ENCODE data around the gene PURA. TPM values are rescaled to one million over a fixed set of nuclear protein-coding genes. Genes with fewer than 3 reads are reported as not detected.

Gene PURA
- total and polyA plus RNA-seq, 2 donors (not counting 3 experiments of a cell fraction or from before 2014, with no cell fraction given) = 1.3 to 8.2 TPM

GRCh38 chr5:140130949-140131733 is 17.2 kb downstream of the PURA start:
- no peak for DNase-seq (ENCODE audit: low read depth, low spot score)
- H2AFZ ChIP-seq (ENCODE audit: low read depth, low read length) = no peak overlapping the region
- peaks cover 14% of the 10 kb centered on the region for H3K4me1 ChIP-seq (ENCODE audit: control insufficient read depth, extremely low read depth, insufficient read depth, low read length)
- intact Hi-C loops (cut with micrococcal nuclease) (no loop called here), dilution Hi-C loops (cut with MboI; ENCODE audit: extremely low pct_ligation_motif_present, low sequenced_read_pairs) (no loop called here)
- no peak for TF ChIP-seq GATA2 (IDR thresholded peaks at IDR 0.05; ENCODE audit: insufficient read depth, insufficient read length, low read depth, low read length)
- TF ChIP-seq JUN (IDR thresholded peaks at IDR 0.05; ENCODE audit: borderline replicate concordance, insufficient read depth, insufficient read length, low read depth) = no peak
- TF ChIP-seq CTCF (IDR thresholded peaks at IDR 0.05; ENCODE audit: extremely low read depth in 1 of 2, insufficient read depth in 1 of 2, low read depth in 1 of 2, low read length in 2 of 2) = no peak
- no peak overlapping the region for H3K9ac ChIP-seq (replicated peaks; ENCODE audit: extremely low read depth, insufficient read depth, low read length)
- no peak overlapping the region for H3K4me3 ChIP-seq (replicated peaks in 1 of 3; ENCODE audit: insufficient read depth in 1 of 3, low read depth in 1 of 3, low read length in 3 of 3)
- no peak overlapping the region for H3K27ac ChIP-seq (ENCODE audit: insufficient read depth, low read depth, low read length)
- no peak for FAIRE-seq
- H3K9me3 ChIP-seq (replicated peaks; ENCODE audit: control insufficient read depth, insufficient read depth, low read length) = no peaks in the 10 kb centered on the region
- ChIA-PET CTCF (interaction anchor here (1.1 to 4.3 kb wide), 6 partner anchors 8 to 58 kb away, joined by 5 to 26 read pairs (median 16); no protein-coding TSS in a partner anchor), POLR2A (no interaction called here)
- no peaks in the 10 kb centered on the region for H4K20me1 ChIP-seq (replicated peaks; ENCODE audit: control insufficient read depth, extremely low read depth, insufficient read depth, low read length)
- no peaks in the 10 kb centered on the region for H3K27me3 ChIP-seq (ENCODE audit: control insufficient read depth in 2 of 2, insufficient read depth in 2 of 2, low read length in 2 of 2)
- H3K79me2 ChIP-seq (ENCODE audit: control insufficient read depth, insufficient read depth, low read length) = no peaks in the 10 kb centered on the region
- no peaks in the 10 kb centered on the region for H3K9me1 ChIP-seq (replicated peaks; ENCODE audit: control insufficient read depth, extremely low read depth, insufficient read depth, low read length)
- no peaks in the 10 kb centered on the region for H3K36me3 ChIP-seq (ENCODE audit: control insufficient read depth in 2 of 2, extremely low read depth in 1 of 2, insufficient read depth in 2 of 2, low read length in 2 of 2)
- BruUV-seq (replicated peaks) = no TSS peak
- no peak overlapping the region for H3K4me2 ChIP-seq (ENCODE audit: insufficient read depth, low read length)

- ChIA-PET CTCF (interaction anchor here (0.8 to 4.3 kb wide), 9 partner anchors 9 to 345 kb away, joined by 3 to 26 read pairs (median 9); partner anchors contain the start of gene PURA), POLR2A (no interaction called here)
- TF ChIP-seq MYC (IDR thresholded peaks at IDR 0.05; ENCODE audit: low read depth, low read length) = no peak
- TF ChIP-seq FOS (IDR thresholded peaks at IDR 0.05; ENCODE audit: borderline replicate concordance, insufficient read depth, low read length) = peak; percentile 83
- peak overlapping the region; percentile 44 for H2AFZ ChIP-seq (ENCODE audit: low read depth, low read length)
- DNase-seq (ENCODE audit: low read depth, low spot score) (peak; percentile 71), FAIRE-seq (peak; percentile 93)
- no peaks in the 10 kb centered on the region for H3K9me1 ChIP-seq (replicated peaks; ENCODE audit: control insufficient read depth, extremely low read depth, insufficient read depth, low read length)
- H3K9me3 ChIP-seq (replicated peaks; ENCODE audit: control insufficient read depth, insufficient read depth, low read length) = no peaks in the 10 kb centered on the region
- no peaks in the 10 kb centered on the region for H3K27me3 ChIP-seq (ENCODE audit: control insufficient read depth in 2 of 2, insufficient read depth in 2 of 2, low read length in 2 of 2)
- dilution Hi-C loops (cut with MboI; ENCODE audit: extremely low pct_ligation_motif_present, low sequenced_read_pairs) (no loop called here), intact Hi-C loops (cut with micrococcal nuclease) (no loop called here)
- no peaks in the 10 kb centered on the region for H3K79me2 ChIP-seq (ENCODE audit: control insufficient read depth, insufficient read depth, low read length)
- H3K4me3 ChIP-seq (replicated peaks in 1 of 3; ENCODE audit: insufficient read depth in 1 of 3, low read depth in 1 of 3, low read length in 3 of 3) = no peak overlapping the region
- no peak overlapping the region for H3K27ac ChIP-seq (ENCODE audit: insufficient read depth, low read depth, low read length)
- no peaks in the 10 kb centered on the region for H4K20me1 ChIP-seq (replicated peaks; ENCODE audit: control insufficient read depth, extremely low read depth, insufficient read depth, low read length)
- peaks cover 14% of the 10 kb centered on the region for H3K4me1 ChIP-seq (ENCODE audit: control insufficient read depth, extremely low read depth, insufficient read depth, low read length)
- H3K9ac ChIP-seq (replicated peaks; ENCODE audit: extremely low read depth, insufficient read depth, low read length) = no peak overlapping the region
- no TSS peak for BruUV-seq (replicated peaks)
- no peaks in the 10 kb centered on the region for H3K36me3 ChIP-seq (ENCODE audit: control insufficient read depth in 2 of 2, extremely low read depth in 1 of 2, insufficient read depth in 2 of 2, low read length in 2 of 2)
- H3K4me2 ChIP-seq (ENCODE audit: insufficient read depth, low read length) = peak overlapping the region; percentile 24
These were observed 18.1 kb downstream of the PURA start for GRCh38 chr5:140131967-140132409.
